Hepatocyte (in vitro differentiated cells): ENCODE results near the gene CEP85L.

ENCODE experiments used
- EZH2 ChIP-seq: fragments of 200-600 bp; sonication (generic); IDR thresholded peaks from 2 replicates; pipeline ENCODE4 v1.6.1; 2016; ENCODE audit warnings: antibody characterized with exemption, mild to moderate bottlenecking, borderline replicate concordance
- TF ChIP-seq, protein P1 (sequence below): fragments of 200-600 bp; sonication (generic); IDR thresholded peaks from 2 replicates; pipeline ENCODE4 v1.5.1; 2016; ENCODE audit warnings: antibody characterized with exemption, mild to moderate bottlenecking; ENCODE audit not compliant: poor library complexity

DNA sequence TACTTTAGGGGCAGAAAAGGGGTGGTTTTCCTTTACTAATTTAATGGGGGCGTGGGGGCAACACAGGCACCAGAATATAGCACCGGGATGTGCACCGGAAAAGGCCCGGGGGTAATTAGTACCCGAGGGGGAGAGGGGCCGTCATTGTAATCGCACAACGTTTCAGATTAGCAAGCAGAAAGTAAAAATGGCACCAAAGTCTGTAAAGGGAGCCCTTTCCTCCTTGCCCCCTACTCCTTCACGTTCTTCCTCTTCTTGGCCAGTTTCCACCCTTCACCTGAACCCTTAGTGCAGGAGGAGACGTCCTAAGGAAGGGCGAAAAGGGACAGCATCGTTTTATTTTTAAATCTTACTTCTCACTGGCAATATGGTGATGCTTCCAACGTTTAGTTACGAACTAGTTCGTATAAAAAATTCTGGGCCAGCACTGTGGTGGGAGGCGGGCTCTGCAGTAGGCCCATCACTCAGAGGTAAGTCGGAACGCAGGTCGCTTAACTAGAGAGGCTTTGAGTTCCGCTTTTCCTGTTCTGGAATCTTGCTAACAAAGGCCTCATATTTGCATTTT, 742 bp upstream of the CEP85L start:
- TF ChIP-seq, protein P1, sequence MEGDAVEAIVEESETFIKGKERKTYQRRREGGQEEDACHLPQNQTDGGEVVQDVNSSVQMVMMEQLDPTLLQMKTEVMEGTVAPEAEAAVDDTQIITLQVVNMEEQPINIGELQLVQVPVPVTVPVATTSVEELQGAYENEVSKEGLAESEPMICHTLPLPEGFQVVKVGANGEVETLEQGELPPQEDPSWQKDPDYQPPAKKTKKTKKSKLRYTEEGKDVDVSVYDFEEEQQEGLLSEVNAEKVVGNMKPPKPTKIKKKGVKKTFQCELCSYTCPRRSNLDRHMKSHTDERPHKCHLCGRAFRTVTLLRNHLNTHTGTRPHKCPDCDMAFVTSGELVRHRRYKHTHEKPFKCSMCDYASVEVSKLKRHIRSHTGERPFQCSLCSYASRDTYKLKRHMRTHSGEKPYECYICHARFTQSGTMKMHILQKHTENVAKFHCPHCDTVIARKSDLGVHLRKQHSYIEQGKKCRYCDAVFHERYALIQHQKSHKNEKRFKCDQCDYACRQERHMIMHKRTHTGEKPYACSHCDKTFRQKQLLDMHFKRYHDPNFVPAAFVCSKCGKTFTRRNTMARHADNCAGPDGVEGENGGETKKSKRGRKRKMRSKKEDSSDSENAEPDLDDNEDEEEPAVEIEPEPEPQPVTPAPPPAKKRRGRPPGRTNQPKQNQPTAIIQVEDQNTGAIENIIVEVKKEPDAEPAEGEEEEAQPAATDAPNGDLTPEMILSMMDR = no peak
- no peak for TF ChIP-seq EZH2
